ENCODE results near the gene ERCC1.

The ERCC1 gene

GRCh38 chr19:45423589-45424190 is at the start of gene ERCC1:
Gene ERCC1 (minus strand): TSS chr19:45423917. CDS start chr19:45423374, 543 bp downstream.
- peak; percentile 84 to 86 for DNase-seq (ENCODE audit: low read depth in 2 of 2)

DNA sequence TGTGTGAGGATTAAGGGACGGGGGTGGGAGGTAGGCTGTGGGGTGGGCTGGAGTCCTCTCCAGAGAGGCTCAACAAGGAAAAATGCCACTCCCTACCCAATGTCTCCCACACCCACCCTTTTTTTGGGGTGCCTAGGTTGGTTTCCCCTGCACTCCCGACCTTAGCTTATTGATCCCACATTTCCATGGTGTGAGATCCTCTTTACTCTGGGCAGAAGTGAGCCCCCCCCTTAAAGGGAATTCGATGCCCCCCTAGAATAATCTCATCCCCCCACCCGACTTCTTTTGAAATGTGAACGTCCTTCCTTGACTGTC is 49.6 kb upstream of the ERCC1 start:
- no peak for DNase-seq (ENCODE audit: low read depth in 2 of 2)

- no peak for DNase-seq (ENCODE audit: low read depth in 2 of 2)
Observed at GRCh38 chr19:45472563-45473366, 49.0 kb upstream of the ERCC1 start.

DNA sequence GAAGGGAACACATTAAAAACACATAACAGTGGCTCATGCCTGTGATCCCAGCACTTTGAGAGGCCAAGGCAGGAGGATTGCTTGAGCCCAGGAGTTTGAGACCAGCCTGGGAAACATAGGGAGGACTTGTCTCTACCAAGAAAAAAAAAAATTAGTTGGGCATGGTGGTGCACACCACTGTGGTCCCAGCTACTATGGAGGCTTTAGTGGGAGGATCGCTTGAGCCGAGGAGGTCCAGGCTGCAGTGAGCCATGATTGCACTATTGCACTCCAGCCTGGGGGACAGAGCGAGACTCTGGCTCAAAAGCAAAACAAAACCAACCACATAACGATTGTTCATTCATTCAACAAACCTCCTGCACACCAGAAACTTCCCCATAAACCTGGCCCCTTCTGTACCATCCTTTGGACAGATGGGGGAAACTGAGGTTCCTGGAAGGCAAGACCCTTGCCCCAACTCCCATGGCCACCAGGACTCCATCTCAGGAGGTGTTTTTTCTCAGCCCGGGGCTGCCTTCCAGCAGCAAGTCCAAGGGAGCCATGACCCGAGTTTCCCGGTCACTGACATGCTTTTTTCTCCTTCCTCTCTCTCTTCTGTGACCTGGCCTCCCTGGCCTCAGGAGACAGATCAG is 48.3 kb upstream of the ERCC1 start:
- no peak for DNase-seq (ENCODE audit: low read depth in 2 of 2)

DNA sequence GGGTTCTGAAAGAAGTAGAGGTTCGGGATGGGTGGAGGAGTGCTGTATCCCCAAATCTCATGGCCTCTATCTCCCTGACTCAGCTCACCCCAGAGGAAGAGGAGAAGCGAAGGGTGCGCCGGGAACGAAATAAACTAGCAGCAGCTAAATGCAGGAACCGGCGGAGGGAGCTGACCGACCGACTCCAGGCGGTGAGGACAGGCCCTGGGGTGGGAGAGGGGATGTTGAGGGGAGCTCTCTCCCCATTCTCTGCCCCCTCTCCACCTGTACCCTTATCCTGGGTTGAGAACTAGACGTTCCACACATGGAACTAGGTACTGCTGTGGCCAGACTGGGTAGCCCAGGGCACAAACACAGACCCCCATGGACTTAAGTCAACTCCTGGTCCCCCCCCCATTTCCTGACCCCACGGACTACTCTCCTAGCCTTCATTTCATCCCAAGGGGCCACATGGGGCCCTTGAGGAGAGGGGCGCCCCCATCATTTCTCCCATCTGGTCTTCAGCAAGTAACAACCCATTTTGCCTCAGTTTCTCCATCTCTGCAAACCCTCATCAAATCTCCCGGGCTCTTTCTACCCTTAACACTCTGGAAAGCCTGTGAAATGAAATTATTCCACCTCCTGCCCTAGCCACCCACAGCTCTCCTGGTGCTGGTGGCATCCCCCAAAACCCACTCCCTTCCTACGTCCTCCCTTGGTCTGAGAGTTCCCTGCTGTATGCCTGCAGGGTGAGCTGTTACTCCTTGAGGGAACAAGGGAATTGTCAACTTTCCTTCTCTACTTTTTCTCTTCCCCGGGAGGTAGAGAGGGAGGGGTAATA is 47.6 kb upstream of the ERCC1 start:
- no peak for DNase-seq (ENCODE audit: low read depth in 2 of 2)

DNA sequence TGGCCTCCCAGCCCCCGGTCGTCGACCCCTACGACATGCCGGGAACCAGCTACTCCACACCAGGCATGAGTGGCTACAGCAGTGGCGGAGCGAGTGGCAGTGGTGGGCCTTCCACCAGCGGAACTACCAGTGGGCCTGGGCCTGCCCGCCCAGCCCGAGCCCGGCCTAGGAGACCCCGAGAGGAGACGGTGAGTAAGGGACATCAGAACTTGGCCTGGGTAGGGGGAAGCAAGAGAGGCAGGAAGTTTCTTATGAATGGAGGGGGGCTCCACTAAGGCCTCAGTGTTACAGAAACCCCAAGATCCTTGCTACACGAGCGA is 47.0 kb upstream of the ERCC1 start:
- DNase-seq (ENCODE audit: low read depth in 2 of 2) = no peak

DNA sequence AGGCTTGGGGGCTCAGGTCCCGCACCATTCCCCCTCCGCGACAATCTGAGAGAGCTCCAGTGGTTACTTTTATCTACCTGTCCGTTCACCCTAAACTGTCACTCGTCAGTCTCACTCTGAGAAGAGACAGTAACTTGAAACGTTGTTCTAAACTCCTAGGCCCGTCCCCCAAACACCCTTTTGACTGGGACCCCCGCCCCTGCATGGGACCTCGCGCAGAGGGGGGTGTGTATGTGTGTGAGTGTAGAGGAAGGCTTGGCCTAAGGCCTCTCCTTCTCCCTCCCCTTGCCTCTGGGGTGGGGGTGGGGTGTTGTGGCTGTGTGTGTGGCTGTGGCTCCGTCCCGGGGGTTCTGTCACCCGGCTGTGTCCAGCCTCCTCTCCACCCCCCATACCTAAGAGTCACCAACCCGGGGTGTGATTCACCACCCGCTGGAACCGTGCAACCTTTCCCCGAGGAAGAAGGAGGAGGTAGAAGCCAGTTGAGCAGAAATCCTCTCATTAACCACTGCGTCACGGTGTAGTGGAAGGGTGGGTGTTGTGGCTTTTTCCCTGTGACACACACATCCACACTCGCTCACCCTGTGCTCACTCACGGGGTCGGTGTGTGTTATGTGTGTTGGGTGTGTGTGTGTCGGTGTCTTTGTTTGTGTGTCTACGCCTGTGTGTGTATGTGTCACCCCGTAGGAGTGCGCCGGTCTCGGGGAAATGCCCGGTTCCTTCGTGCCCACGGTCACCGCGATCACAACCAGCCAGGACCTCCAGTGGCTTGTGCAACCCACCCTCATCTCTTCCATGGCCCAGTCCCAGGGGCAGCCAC is 46.4 kb upstream of the ERCC1 start:
- peak in 1 of 2 donors; percentile 21 for DNase-seq (ENCODE audit: low read depth in 2 of 2)

DNA sequence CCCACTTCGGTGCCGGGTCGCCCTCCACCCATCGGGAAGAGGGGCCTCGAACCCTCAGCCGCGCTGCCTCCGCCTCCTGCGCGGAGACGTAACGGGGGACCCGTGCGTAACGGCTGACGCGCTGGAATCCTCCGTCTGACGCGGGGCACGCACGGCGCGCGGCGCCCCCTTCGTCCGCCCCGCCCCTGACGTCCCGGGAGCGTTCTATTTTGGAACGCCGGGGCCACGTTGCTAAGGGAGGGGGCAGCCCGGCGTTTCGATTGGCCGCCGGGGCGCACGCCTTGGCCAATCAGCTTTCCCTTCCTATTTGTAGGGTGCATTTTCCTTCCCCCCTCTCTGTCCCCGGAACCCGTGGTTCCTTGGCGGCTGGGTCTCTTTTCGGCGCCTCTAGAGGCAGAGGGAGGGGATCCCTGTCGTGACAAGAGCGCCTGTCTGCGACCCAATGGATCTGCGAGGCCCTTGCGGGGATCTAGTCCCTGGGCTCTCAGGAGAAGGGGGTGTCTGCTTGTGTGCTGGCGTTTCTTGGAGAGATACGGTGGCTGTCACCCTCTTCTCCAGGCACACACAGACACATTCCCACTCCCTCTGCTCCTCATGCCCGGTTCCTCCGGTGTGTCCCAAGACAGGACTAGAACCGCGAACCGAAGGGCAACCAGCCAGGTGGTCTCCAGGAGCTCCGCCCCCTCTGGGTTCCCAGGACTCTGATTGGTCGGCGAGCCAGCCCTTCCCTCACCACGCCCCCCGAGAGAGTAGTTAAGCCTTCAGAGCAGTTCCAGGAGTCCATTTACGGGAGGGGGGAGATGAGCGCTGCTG is 45.6 kb upstream of the ERCC1 start:
- DNase-seq (ENCODE audit: low read depth in 2 of 2) = peak; percentile 94

- no peak for DNase-seq (ENCODE audit: low read depth in 2 of 2)
Observed at GRCh38 chr19:45468803-45469131, 45.0 kb upstream of the ERCC1 start.

- DNase-seq (ENCODE audit: low read depth in 2 of 2) = no peak
Observed at GRCh38 chr19:45468159-45468651, 44.5 kb upstream of the ERCC1 start.

DNA sequence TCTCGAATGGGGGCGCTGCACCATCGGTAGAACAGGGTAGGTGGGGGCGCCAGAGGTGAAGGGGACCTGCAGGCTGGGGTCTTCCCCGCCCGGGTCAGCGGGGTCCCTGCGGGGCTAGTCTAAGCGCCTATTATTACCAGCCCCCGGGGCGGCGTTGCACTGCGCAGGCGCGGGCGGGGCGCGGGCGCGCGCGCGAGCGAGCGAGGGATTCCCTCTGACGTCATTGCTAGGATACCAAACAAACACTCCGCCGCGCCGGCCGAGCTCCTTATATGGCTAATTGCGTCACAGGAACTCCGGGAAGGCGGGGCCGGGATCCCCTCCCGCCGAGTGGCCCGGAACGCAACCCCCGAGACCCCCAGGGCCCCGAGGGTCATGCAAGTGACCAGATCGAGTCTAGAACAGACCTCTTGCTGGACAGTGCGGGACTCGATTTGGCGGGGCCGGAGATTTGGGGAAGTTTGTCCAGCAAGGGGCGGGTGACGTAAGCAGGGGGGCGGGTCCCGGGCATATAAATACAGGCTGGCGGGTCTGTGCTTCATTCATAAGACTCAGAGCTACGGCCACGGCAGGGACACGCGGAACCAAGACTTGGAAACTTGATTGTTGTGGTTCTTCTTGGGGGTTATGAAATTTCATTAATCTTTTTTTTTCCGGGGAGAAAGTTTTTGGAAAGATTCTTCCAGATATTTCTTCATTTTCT is 43.9 kb upstream of the ERCC1 start, which contains the start of gene FOSB:
Gene FOSB (plus strand): TSS at position 541 of the 703 bp plus-strand sequence. CDS start 591 bp downstream, outside the sequence.
- peak; percentile 85 for DNase-seq (ENCODE audit: low read depth in 2 of 2)

- no peak for DNase-seq (ENCODE audit: low read depth in 2 of 2)
Observed at GRCh38 chr19:45467115-45467455, 43.4 kb upstream of the ERCC1 start.

GRCh38 chr19:45464852-45465441 is 41.2 kb upstream of the ERCC1 start:
- DNase-seq (ENCODE audit: low read depth in 2 of 2) = no peak

GRCh38 chr19:45464274-45464673 is 40.6 kb upstream of the ERCC1 start:
- no peak for DNase-seq (ENCODE audit: low read depth in 2 of 2)

DNA sequence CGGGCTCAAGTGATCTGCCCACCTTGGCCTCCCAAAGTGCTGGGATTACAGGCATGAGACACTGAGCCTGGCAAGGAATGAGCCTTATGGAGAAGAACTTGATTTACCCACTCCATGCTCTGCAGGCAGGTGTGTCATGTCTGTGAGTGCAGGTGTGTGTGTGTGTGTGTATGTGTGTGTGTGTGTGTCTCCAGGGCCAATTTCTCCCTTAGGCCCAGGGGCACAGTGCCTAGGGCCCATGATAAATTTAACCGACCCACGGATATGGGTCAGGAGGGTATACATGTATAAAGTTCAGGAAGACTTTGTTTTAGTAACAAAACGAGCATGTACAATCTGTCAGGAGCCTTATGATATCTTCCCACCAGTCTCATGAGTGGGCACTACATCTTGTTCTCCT is 39.5 kb upstream of the ERCC1 start:
- no peak for DNase-seq (ENCODE audit: low read depth in 2 of 2)

- no peak for DNase-seq (ENCODE audit: low read depth in 2 of 2)
Observed at GRCh38 chr19:45462174-45462573, 38.5 kb upstream of the ERCC1 start.

DNA sequence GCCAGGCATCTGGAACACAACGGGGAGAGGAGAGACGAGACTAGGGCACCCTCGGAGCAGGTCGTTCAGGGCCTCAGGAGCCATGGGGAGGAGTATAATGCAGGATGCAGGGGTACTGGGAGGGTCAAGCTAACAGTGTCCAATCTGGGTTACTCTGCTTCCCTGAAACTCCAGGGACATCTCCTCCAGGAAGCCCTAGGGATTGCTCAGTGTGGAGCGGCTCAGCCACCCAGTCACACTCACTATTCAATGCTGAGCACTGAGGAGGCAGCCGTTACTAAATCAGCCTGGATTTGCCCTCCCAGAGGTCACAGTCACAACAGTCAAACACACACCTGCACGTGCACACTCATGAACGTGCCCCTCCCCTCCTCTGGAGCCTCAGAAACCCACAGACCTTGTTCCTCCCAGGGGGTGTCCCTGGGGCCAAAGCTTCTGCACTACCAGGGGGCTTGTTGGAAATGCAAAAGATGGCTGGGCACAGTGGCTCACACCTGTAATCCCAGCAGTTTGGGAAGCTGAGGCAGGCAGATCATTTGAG is 37.2 kb upstream of the ERCC1 start:
- no peak for DNase-seq (ENCODE audit: low read depth in 2 of 2)

DNA sequence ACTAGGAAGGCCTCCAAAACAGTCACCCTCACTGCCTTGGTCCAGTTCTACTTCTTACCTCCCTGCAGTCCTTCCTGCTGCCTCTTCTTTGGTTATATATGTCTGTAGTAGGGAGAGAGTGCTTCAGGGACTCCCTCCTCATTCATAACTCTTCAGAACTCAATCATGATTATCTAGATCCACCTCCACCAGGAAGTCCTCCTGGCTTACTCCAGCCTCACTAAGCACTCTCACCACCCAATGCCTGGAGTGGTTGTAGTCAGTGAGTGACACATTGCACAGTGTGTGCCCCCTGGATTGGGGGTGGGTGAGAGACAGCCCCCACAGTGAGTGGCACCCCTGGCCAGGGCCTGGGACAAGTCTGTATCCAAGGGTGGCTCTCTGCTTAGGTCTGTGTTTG is 34.1 kb upstream of the ERCC1 start:
- no peak for DNase-seq (ENCODE audit: low read depth in 2 of 2)

DNA sequence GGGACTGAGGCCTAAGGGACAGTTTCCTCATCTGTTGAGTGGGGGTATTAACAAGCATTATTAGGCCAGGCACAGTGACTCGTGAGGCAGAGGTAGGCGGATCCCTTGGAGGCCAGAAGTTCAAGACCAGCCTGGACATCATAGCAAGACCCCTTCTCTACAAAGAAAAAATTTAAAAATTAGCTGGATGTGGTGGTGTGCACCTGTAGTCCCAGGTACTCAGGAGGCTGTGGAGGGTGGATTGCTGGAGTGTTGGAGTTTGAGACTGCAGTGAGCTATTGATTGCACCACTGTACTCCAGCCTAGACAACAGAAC is 32.7 kb upstream of the ERCC1 start:
- no peak for DNase-seq (ENCODE audit: low read depth in 2 of 2)

All from stimulated activated CD8-positive, alpha-beta memory T cell treated with anti-CD3 and anti-CD28 coated beads, Interleukin-15, amount 100 ng/mL, for 48 hours (primary cell).